ENCODE results near the gene GDPD5.

DNA sequence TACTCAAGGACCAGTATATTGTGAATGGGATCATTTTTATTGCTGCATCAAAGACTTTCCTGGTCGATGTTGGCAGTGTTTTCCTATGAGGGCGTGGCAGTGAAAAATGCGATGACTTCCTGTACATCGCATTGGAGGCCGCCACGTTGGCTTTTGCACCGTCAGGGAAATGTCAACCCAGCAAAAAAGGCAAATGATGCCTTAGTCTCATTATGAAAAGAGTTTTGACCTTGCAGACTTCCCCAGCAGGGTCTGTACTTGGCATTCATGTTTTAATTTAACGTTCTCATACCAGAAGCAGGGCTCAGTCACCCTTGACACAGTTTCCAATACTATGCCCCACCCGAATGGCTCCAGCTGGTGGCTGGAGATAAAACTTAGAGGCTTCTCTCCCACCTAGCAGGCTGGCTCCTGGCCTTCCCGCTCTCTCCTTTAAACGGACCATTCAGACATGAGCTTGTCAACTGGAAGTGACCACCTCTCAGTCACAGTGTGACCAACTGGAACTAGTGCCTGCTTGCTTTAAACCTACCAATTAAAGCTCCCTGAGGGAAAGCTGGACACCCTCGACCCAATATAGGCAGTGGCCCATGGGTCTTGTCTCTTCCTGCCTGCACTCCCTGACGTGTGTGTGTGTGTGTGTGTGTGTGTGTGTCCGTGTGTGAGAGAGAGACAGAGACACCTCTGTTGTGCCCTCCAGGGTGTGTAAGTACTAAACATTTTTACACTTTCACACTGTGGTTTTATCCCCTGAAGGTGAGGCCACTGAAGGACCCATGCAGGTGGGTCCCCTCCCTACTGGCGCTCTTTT, 8.7 kb upstream of the GDPD5 start:
- TF ChIP-seq, protein P1, sequence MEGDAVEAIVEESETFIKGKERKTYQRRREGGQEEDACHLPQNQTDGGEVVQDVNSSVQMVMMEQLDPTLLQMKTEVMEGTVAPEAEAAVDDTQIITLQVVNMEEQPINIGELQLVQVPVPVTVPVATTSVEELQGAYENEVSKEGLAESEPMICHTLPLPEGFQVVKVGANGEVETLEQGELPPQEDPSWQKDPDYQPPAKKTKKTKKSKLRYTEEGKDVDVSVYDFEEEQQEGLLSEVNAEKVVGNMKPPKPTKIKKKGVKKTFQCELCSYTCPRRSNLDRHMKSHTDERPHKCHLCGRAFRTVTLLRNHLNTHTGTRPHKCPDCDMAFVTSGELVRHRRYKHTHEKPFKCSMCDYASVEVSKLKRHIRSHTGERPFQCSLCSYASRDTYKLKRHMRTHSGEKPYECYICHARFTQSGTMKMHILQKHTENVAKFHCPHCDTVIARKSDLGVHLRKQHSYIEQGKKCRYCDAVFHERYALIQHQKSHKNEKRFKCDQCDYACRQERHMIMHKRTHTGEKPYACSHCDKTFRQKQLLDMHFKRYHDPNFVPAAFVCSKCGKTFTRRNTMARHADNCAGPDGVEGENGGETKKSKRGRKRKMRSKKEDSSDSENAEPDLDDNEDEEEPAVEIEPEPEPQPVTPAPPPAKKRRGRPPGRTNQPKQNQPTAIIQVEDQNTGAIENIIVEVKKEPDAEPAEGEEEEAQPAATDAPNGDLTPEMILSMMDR (conservative IDR thresholded peaks at IDR 0.05; ENCODE audit: low read length), result no peak
- no peak for TF ChIP-seq EZH2phosphoT487 (IDR thresholded peaks at IDR 0.05; ENCODE audit: borderline replicate concordance, low read depth, low read length)
